ENCODE results near the gene JMJD4.

DNA sequence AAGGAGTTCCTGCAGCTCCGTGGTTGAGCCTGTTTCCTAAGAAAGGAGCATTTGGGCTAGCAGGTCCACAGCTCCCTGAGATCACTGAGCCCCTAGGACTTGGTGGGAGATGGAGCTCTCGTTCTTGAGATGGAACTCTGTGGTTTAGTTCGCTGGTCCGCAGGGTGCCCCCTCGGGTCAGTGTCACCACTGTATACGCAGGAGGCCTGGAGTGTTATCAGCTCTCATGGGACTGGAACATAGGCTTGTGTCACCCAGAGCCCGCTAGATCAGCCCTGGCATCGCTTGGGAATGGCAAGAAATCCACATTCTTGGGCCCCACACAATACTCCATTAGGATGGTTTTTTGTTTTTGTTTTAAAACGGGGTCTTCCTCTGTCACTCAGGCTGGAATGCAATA lies 3.7 kb upstream of the JMJD4 start:
- TF ChIP-seq, protein P1, sequence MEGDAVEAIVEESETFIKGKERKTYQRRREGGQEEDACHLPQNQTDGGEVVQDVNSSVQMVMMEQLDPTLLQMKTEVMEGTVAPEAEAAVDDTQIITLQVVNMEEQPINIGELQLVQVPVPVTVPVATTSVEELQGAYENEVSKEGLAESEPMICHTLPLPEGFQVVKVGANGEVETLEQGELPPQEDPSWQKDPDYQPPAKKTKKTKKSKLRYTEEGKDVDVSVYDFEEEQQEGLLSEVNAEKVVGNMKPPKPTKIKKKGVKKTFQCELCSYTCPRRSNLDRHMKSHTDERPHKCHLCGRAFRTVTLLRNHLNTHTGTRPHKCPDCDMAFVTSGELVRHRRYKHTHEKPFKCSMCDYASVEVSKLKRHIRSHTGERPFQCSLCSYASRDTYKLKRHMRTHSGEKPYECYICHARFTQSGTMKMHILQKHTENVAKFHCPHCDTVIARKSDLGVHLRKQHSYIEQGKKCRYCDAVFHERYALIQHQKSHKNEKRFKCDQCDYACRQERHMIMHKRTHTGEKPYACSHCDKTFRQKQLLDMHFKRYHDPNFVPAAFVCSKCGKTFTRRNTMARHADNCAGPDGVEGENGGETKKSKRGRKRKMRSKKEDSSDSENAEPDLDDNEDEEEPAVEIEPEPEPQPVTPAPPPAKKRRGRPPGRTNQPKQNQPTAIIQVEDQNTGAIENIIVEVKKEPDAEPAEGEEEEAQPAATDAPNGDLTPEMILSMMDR (IDR thresholded peaks at IDR 0.05): no peak
- TF ChIP-seq POLR2A (IDR thresholded peaks at IDR 0.05): no peak
- no peak for TF ChIP-seq EP300 (IDR thresholded peaks at IDR 0.05)

Data from tibial nerve (tissue), 4 donors.